Stimulated activated CD8-positive, alpha-beta memory T cell treated with anti-CD3 and anti-CD28 coated beads, Interleukin-12 subunit alpha, Interleukin-12 subunit beta, amount 100 ng/mL, for 24 hours (primary cell): Measurements from ENCODE around the gene MUC2.

Experiments
- DNase-seq: peaks from one replicate; pipeline ENCODE4 v3.0.0-alpha.2; 2020; ENCODE audit errors: extremely low read depth

MUC2 gene

DNA sequence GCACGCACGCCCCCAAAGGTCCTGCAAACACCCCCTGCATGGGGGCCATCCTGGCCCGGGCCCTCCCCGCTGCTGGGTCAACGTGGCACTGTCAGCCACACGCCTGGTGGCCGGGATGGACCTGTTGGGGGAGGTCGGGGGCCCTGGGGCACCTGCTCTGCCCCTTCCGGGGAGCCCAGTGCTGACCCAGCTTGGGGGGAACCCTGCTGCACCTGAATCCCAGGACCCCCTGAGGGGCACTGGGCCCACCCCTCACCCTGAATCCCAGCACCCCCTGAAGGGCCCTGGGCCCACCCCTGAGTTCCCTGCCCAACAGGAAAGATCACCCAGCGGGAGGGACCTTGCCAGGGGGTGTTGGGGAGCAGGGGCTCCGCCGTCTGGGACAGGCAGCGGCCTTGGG lies 37.7 kb upstream of the MUC2 start:
- no peak for DNase-seq

DNA sequence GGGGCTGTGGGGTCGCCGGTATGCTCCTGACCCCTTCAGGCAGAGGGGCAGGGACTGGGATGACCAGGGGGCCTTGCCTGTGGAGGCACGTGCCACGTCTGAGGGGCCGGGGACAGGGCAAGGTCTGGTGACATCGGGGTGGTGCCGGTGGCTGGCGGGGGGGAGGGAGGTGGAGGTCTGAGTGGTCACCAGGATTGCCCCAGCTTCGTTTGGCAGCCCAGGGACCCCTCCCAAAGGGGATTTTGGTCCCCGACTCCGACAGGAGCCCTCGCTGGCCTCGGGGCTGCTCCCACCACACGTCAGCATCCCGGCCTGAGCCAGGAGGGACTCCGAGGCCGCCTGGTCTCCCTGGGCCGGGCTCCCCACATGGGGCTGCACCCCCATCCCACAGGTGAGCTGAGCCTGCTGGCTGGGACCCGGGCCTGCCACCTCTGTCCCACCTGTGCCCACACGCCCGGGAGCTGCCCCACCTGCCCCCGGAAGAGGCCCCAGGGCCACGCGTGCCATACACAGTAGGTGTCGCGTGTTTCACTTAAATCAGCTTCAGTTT lies 37.1 kb upstream of the MUC2 start:
- DNase-seq, result no peak

DNA sequence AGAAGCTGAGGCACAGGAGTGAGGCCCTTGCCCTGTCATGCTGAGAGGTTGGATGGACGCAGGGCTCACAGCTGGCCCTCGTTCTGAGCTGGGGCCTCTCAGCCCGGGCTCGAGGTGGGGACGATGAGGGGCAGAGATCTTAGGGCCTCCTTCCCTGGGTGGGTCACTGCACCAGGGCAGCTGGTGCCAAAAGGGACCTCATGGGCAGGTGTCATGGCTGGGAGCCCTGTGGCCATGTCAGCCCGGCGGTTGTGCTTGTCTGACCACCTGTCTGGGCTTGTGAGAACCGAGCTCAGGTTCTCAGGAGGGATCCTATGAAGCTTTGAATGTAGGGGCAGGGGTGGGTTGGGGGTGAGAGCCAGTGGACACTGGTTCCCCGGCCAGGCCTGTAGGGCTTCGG lies 36.3 kb upstream of the MUC2 start:
- no peak for DNase-seq

DNA sequence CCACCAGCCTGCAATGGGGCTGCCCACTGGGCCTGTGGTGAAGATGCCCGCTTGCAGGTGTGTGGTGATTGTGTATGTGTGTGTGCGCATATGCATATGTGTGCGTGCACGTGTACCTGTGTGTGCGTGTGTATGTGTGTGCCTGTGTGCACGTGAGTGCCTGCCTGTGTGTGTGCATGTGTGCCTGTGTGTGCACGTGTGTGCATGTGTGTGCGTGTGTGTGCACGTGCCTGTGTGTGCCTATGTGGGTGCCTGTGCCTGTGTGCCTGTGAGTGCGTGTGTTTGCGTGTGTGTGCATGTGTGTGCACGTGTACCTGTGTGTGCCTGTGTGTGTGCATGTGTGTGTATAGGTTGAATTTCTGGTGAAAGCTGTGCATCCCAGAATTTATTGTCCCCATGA lies 35.8 kb upstream of the MUC2 start:
- DNase-seq, result no peak

DNA sequence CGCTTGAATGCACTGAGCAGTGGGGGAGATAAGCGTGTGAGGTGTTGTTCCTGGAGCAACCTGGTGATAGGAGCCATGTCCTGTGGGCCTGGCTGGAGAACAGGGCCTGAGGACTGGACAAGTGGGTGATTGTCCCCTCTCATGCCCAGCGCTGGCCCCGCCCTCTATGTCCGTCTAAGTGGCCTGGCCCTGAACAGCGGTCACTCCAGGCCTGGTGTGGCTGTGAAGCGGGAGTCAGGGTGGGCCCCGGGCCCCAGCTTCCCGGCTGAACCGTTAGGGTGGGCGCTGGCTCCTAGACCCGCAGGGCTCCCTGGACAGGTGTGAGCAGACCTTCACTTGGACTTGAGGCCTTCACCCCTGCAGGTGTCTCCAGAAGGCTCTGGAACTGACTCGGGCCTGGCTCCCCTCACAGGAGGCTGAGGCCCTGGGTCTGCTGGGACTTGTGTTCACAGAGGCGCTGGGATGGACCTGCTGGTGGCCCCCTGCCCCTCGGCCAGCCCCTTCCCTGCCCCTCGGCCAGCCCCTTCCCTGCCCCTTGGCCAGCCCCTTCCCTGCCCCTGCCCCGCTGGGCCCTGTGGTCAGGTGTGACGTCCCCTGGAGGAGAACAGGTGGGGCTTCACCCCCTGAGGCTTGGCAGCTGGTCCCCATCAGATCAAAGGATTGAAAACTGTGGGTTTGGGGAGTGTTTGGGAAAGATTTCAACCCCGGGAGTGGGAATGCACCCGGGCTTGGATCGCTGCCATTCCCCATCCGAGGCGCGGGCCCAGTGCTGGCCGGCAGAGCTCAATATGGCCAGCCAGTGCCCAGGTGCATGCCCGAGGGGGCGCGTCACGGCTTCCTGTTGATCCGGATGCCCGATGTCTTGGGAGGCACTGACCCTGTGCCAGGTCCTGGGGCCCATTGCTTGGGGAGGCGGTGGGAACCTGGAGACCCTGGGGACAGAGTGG lies 34.9 kb upstream of the MUC2 start:
- no peak for DNase-seq

DNA sequence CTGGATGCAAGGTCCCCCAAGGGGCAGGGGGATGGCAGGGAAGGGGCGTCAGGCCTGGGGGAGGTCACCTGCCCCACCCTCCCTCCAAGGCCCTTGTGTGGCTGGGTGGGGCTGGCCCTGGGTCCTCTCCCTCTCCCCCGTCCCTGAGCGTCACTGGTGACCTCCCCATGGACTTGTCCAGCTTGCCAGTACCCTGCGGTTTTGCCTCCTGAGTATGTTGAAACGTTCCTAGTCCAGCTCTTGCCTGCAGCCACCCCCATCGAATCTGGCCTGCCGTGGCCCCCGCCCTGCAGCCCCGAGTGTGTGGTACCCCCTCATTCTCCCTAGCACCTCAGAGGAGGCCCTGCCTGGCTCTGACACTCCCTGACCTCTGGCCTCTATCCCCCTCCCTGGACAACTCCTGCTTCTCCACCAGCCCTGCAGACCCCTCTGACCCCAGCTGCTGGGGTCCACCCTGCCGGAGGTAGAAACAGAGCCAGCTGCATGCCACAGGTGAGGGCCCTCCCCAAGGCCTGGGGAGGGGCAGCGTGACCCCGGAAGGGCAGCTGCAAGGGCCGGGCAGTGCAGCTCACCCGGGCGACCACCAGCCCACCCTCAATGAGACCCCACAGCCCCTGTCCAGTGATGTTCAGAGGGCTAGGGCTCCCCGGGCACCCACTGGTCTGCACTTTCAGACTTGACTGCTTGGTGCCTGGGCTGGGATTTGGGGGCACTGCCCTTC lies 34.1 kb upstream of the MUC2 start:
- no peak for DNase-seq

DNA sequence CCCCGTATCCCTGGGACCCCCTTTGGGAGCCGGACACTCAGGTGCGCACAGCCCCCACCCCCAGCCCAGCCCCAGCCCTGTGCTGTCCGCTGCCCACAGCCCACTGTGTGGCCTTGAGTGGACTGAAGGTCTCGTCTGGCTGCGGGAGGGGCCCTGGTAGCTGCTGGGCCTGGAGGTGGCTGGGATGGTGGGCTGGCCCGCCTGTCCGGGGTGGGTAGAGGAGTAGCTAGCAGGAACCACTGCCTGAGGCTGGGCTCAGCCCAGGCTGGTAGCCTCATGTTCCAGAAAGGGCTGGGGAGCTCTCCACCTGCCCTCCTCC lies 33.6 kb upstream of the MUC2 start:
- no peak for DNase-seq

DNA sequence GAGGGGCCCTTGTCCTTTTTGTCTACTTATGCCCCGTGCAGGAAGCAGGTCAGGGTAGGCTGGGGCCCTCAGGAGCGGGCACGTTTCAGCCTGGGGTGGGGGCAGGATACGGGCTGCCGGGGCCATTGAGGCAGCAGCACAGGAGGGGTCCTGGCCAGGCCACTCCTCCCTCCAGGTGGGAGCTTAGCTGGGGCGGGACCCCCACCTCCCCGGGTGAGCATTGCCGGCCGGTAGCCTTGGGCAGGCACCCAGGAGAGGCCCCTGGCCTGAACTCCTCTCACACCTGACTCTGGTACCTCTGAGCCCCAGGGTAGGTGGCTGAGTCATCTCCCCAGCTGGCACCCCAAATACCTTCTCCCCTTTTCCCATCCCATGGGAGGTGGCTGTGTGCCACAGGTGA lies 33.2 kb upstream of the MUC2 start:
- DNase-seq, result no peak

DNA sequence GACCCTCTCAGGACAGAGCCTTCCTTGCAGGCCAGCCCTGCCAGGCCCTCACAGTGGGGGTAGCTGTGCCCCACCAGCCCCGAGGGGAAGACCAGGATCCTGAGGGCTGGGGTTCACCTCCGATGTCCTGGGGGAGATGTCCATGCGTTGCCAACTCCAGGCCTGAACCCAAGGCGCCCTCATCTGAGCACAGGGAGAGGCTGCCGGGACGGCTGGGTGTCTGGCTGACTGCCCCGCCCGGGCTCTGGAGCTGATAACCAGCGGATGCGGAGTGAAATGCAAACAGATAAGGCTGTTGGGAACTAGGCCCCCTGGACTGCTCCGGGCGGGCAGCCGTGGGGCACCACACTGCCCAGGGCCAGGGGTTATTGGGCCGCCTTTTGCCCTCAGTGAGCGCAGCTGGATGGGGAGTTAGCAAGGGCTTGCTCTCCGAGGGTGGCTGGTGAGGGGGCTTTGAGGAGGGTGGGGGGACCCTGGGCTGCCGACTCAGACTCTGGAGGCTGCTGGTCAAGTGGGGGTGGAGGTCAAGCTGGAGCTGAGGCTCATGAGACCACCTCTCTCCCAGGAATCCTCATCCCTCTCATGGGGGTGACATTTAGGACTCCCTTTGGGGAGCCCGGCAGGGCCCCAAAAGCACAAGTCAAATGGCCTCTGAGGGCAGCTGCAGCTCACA lies 32.6 kb upstream of the MUC2 start:
- no peak for DNase-seq

DNA sequence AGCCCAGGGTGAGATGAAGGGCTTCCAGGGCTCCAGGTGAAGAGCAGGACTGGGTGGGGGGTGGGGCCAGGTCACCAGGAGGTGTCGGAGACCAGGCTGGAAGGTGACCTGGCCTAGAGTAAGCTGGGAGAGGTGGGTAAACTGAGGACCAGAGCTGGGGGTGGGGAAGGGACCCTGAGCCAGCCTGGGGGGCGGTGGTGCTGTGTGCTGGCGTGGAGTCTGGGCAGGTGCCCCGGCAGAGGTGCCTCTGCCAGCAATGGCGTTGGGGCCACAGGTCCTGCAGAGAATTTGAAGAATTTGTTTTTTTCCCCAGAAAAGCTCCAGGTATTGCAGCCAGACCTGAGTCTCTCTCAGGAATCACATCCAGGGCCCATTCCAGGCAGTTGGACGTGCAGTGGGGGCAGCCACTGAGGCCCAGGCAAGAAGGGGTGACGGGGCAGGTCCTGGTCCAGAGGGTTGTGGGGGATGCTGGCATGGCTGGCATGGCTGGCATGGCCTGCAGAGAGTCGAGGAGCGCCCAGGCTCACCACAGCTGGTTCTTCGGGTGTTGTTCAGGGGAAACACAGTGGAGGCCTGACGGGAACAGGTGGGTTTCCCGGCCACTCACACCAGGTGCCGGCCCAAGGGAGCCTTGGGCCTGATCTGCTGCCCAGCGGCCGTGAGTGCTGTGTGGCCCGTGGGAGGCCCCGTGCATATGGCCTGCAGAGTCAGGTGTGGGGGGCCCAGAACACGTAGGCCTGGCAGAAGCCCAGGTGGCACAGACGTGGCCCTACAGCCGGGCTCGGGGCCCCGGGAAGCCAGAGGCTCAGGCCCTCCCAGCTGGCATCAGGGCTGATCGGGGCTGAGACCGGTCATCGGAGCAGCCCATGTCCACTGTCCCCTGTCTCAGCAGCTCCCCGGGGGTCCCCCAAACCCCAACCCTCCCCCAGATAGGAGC lies 31.8 kb upstream of the MUC2 start:
- DNase-seq, result no peak

DNA sequence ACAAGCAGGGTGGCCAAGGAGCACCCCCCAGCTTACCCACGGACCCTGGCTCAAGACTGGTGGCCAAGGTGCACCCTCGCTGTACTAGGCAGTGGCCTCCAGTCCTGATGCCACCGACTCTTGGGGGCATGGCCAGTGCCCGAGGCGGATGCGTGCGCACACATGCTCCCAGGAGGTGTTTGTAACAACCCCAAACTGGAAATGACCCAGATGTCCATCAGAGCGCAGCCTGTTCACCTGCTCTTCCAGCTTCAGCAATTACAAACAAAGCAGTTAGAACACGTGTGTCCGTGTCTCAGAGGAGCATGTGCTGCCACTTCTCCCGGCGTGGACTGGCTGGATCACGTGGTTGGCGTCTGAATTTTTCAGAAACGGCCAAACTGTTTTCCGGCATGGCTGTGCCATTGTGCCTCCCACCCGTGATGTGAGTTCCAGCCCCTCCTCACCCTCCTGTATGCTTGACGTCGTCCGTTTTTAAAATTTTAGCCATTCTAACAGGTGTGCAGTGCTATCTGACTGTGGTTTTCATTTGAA lies 31.0 kb upstream of the MUC2 start:
- no peak for DNase-seq

DNA sequence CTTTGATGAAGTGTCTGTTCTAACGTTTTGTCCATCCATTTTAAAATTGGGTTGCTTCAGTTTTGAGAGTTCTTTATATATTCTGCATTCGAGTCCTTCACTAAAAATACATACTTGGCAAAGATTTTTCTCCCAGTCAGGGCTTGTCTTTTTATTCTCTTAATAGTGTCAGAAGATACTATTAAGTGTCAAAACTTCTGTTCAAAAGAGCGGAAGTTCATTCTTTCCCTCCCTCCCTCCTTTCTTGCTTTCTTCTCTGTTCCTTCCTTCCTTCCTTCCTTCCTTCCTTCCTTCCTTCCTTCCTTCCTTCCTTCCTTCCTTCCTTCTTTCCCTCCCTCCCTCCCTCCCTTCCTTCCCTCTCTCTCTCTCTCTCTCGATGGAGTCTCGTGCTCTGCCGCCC lies 30.5 kb upstream of the MUC2 start:
- no peak for DNase-seq

DNA sequence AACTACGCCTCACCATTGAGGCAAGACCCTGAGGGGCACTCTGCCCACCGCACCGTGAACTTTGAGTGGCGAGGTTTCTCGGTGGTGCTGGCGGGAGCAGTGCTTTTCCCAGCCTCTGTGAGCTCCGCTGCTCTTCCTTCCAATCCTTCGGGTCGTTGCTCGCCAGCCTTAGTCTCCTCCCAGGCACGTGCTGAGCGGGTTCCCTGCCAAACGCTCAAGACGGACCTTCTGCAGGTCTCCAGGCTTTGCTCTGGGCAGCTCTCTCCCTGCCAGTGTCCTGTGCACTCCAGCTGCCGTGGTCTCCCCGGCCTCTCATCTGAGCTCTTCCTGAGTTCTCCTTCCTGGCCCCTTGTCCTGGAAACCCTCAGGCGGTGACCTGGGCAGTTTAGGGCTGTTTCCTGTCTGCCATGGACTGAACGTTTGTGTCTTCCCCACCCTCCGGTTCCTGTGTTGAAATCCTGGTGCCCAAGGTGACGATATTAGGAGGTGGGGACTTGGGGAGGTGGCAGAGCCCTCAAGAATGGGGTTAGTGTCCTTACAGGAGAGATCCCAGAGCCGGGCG lies 27.0 kb upstream of the MUC2 start:
- DNase-seq, result no peak

DNA sequence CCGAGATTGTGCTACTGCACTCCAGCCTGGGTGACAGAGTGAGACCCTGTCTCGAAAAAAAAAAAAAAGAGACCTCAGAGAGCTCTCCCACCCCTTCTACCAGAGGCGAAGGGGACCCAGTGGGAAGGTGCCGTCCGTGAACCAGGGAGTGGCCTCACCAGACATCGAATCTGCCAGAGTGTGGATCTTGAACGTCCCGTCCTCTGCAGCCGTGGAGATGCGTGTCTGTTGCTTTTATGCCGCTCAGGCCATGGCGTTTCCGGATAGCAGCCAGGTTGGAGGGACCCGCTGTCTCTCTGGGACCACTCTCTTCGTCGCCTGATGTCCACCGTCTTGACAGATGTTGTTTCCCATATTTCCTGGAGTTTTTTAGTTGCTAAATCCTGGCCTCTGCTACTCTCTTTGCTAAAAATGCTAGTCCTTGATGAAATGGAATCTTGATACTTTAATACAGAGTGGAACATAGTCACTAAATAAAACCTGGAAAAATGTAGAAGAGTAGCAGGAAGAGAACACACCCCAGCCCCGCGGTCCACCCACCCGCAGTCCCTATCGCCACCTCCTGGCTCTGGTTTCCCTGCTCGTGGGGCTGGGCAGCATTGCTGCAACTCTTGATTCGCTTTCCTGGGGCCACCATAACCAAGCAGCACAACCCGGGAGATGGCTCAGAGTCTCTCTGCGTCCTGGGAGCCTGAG lies 26.2 kb upstream of the MUC2 start:
- no peak for DNase-seq

DNA sequence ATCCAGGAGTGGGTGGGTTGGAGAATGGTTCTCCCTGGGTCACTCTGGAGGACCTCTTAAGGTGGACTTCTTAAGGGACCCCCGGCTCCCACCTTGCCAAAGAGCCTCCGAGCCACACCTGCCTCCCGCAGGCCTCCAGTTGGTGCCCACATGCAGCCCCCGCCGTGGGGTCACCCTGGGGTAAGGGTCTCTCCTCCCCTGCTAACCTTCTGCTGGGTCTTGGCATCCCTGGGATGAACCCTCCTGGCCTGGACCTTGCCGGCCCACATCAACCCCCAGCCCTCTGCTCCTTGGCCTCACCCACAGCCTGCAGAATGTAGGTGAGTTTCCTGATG lies 25.6 kb upstream of the MUC2 start:
- no peak for DNase-seq

DNA sequence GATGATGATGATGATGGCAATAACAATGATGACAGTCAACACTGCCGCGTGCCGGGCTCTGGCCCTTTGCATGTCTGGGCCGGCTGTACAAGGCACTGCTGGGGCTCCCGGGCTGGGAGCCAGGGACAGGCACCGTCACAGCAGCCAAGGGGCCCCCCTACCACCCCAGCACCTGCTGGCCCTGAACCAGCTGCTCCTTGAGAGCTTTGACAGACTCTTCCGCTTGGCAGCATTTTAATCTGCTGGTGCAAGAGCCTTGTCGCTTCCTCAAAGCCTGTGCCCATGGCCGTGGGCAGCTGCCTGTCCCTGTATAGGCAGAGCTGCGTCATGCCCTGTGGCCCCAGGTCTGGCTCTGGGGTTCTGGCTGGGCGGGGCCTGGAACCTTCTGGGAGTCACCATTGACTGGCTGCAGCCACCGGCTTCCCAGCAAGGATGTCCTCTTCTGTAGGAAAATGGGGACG lies 25.2 kb upstream of the MUC2 start:
- no peak for DNase-seq

DNA sequence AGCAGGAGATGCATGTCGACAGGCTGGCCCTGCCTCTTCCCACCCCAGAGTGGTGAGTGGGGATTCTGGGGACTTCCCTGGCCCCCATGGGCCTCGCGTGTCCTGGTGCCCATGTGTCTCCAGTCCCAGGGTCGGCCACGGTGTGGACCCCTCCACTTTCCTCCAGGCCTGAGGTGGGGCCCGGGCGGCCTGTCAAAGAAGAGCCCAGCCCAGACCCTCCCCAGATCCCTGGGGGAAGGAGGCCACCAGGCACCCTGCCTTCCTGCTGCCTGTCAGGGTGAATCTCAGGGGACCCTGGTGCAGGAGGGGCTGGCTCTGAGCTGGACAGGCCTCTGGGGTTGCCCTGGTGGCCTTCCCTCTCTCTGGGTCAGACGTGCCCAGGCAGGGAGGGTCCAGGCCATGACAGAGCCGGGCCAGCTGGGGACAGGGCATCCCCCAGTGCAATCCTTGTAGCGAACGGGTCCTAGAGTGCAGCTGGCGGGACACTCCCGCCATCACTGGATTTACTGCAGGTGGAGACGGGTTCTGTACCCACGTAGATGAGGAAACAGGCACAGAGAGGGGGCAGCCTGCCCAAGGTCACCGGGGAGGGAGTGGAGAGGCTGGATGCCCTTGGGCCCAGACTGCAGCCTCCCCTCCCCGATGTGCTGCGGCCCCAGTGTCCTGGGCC lies 24.6 kb upstream of the MUC2 start:
- DNase-seq, result no peak

DNA sequence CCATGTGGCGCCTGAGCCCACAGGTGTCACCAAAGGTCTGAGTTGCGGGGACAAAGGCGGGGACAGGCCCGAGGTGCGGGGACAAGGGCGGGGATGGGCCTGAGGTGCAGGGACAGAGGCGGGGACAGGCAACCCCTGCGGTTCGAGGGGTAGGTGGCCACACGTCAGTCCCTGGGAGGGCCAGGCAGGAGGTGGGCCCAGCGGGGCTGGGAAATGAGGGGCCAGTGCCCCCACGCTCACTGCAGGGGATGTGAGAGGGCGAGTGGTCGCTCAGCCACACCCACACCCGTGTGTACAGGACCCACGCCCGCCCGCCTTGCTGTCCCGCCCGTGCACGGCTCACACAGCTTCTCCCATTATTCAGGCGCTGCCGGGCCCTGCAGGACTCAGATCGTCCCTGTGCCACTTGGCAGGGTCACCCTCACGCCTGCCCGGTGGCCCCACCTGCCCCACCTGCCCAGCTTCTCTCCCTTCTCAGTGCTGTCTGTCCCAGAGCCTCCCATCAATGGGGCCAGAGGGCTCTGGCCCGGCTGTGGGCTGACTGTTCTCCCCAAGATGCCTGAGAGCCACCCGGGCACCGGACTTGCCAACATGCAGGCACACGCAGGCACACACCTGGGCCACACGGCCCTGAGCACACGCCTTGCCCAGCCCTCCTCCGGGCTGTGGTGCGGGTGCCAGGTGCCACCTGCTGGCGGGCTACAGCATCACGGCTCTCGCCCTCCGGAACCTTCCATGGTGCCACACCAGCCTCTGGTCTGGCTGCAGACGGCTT lies 23.9 kb upstream of the MUC2 start:
- DNase-seq, result peak; percentile 30
